HG03135 (cell line): ENCODE measurements around the gene KRT85.
"Not testable (repeated sequence)": the region's sequence is repeated elsewhere in the genome, so short reads cannot be mapped to it uniquely, and the experiment has no call there.

ENCODE experiments used
- ATAC-seq: cut with Tn5 transposase; IDR thresholded peaks from one replicate; pipeline ENCODE4 v1.9.1; 2021; ENCODE audit warnings: mild to moderate bottlenecking, moderate library complexity; ENCODE audit not compliant: unreplicated experiment

Gene KRT85

GRCh38 chr12:52350786-52351185, 16.5 kb downstream of the KRT85 start:
- no peak for ATAC-seq

DNA sequence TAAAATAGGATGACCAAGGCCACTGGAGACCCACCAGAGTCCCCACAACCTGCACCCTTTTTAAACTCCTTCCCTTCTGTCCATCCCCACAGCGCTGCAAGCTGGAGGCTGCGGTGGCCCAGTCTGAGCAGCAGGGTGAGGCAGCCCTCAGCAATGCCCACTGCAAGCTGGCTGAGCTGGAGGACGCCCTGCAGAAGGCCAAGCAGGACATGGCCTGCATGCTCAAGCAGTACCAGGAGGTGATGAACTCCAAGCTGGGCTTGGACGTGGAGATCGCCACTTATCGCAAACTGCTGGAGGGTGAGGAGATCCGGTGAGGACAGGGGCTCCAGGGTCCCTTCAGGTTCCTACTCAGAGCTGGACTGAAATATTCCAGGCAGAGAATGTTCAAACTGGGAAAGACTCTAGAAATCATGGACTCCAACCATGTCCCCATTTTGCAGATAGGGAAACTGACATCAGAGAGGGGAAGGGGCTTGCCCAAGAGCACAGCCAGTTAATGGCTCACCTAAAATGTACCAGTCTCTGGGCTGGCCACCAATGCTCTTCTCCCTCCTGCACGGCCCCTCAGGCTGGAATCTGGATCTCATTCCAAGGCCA, 17.2 kb downstream of the KRT85 start:
- ATAC-seq, result no peak

DNA sequence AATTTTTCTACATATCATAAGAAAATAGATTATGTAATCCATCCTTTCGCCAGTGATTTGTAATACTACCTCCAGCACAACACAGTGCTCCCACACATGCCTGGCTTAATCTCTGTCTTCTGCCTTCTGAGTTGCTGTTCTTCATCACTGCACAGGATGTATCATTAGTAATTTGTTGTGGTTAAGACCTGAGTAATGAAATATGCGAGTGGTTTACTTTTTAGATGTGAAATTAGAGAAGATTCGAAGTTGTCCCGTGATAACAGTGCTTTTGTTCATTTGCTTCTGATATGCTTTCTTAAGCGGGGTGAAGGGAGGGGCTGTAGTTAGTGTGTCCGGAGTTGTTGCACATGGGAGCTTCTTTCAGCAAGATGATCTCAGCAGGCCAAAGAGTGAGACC, 18.1 kb downstream of the KRT85 start:
- ATAC-seq, result no peak

GRCh38 chr12:52347551-52348510, 19.4 kb downstream of the KRT85 start:
- no peak for ATAC-seq

GRCh38 chr12:52347016-52347415, 20.3 kb downstream of the KRT85 start:
- no peak for ATAC-seq

GRCh38 chr12:52346593-52346992, 20.7 kb downstream of the KRT85 start:
- ATAC-seq, result no peak

DNA sequence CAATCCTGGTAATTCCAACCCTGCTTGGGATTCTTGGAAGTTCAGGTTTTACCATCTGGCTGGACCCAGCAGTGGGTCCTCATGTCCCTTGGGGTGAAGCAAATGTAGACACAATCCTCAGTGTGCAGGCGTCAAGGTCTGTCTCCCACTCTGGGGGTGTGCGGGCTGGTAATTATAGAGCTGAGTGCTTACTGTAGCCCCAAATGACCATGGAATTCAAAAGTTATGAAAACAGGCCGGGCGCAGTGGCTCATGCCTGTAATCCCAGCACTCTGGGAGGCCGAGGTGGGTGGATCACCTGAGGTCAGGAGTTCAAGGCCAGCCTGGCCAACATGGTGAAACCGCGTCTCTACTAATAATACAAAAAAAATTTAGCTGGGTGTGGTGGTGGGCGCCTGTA, 22.2 kb downstream of the KRT85 start:
- not testable (repeated sequence) for ATAC-seq

GRCh38 chr12:52344111-52344510, 23.2 kb downstream of the KRT85 start:
- no peak for ATAC-seq

GRCh38 chr12:52343550-52343949, 23.7 kb downstream of the KRT85 start:
- no peak for ATAC-seq

DNA sequence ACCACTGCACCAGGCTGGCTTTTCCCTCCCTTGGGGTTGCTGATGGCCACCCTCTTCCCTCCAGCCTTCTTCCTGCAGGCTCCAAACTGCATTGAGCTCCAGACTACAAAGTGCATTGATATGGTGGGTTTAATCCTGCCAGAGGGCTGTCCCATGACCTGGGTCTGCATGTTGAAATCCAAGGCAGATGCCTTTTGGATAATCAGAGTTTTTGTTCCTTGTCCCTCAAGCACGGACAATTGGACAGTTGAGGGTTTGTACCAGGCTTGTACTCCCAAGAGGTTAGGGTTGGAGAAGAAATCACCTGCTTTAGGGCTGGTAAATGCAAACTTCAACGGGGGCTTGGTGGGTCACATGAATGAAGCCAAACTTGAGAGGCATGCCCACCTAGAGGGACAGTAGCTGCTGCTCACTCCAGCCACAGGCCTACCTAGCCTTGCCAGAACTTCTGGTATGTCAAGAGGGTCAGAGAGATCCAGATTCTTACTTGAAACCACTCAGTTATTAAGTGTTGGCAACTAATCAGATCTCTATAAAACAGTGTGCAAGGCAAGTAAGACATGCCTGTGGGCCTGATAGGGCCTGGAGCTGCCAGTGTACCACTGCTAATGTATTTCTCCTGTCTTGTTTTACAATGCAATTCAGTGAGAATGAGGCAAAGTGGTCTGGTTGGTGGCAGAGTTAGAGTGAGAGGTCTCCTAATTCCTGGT, 24.3 kb downstream of the KRT85 start:
- ATAC-seq, result no peak

GRCh38 chr12:52341066-52341580, 26.2 kb downstream of the KRT85 start:
- ATAC-seq, result no peak

GRCh38 chr12:52338241-52338960, 28.9 kb downstream of the KRT85 start:
- no peak for ATAC-seq

DNA sequence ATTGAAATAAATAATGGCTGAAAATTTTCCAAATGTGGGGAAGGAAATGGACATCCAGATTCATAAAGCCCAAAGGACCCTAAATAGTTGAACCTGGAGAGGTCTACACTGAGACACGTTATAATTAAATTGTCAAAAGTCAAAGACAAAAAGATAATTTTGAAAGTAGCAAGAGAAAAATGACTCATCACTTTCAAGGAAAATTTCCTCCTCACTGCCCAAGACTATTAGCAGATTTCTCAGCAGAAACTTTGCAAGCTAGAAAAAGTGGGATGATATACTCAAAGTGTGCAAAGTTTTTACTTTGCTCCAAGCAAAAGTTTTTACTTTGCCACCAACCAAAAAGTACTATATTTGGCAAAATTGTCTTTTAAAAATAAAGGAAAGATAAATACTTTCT, 30.2 kb downstream of the KRT85 start:
- no peak for ATAC-seq

DNA sequence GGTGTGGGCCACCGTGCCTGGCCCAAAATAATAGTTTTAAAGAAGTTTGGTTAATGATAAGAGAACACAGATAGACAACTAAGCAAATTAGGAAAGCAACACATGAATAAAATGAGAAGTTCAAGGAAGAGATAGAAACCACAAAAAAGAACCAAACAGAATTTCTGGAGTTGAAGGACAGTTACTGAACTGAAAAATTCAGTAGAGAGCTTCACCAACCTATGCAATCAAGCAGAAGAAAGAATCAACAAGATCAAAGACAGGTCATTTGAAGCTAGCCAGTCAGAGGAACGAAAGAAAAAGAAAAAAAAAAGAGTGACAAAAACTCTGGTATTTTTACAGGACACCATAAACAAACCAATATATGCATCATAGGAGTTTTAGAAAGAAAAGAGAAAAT, 30.6 kb downstream of the KRT85 start:
- no peak for ATAC-seq

DNA sequence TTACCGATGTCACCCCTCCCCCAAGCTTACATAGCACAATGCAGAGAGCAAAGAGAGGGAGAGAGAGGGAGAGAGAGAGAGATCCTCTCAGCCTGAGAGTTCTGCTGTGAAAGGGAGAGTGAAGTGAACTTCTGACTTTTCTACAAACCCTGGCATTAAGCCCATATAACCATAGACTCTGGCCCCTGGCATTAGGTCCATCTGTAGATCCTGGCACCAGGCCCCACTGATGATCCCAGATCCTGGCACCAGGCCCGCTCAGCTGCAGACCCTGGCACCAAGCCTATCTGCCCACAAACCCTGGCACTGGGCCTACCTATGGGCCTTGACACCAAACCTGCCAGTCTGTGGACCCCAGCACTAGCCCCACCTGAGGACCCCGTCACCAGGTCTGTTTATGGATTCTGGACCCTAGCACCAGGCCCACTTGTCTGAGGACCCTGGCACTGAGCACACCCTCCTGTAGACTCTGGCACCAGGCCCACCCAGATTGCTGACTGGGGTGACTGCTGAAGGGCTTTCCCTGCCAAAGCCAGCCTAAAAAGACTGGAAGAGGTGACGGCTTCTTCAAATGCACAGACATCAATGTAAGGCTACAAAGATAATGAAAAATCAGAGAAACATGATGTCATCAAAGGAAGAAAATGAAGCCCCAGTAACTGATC, 31.6 kb downstream of the KRT85 start:
- no peak for ATAC-seq

DNA sequence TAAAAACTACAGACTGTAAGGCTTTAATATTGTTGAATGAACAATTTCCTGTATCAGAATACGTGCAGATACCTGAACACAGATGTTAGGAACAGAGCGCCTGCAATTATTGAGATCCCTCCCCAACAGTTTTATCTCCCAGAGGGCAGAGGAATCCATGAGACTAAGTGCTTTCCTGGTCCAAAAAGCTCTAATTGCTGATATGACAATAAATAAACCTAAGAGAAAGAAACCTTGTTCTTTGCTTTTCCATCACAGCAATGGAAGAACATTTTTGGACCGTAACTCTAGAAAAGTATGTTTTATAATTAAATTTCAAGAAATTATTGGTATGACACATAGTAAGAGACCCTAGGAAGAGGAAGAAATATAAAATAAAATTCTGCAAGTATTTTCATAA, 33.1 kb downstream of the KRT85 start:
- ATAC-seq, result no peak

DNA sequence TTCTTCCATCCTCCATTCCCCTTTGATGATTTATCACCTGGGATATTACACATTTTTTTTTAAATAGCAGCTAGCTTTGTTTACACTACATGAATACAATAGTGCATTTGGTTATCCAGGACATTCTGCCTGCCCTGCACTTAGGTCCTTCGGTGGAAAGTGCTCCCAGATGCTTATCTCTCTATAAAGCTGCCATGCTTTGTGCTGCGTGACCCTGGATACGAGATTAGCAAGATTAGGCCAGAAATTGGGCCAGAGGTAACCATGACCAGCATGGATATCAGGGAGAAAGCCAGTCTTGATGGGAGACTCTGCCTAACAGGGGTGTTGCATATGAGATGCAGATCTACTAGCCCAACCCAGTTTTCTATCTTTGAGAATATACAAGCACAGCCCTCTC, 34.0 kb downstream of the KRT85 start:
- no peak for ATAC-seq

DNA sequence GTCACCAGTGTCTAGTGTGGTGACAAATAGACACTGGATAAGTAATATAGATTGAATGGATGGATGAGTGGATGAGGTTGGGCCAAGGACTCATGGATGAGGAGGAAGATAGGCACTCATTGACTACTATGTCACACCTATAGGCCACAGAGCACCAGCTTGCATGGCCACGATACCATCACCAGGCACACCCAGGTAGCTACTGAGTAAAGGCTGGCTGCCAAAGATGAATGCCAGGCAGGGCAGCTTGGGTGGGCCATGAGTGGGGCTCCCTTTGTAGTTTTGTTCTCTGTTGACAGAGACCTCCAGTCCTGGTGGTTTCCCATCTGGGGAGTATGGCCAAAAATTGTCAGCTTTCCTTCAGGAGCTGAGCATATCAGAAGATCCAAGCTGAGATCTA, 34.9 kb downstream of the KRT85 start:
- ATAC-seq, result no peak

DNA sequence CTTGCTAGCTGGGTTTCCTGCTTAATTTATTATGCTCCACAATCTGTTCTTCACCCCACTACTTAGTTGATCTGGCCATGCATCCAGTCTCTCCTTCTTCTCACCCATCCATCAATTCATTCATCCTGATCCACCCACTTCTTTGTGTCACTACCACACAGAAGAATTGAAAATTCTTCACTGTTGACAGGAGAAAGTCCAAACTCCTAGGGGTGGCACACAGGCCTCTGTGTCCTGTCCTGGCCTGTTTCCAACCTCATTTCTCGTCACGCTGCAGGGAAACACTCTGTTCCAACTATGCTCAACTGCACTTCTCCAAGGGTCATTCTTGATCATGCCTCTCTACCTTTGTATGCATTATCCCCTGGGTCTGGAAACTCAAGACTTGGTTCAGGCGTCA, 35.4 kb downstream of the KRT85 start:
- no peak for ATAC-seq

DNA sequence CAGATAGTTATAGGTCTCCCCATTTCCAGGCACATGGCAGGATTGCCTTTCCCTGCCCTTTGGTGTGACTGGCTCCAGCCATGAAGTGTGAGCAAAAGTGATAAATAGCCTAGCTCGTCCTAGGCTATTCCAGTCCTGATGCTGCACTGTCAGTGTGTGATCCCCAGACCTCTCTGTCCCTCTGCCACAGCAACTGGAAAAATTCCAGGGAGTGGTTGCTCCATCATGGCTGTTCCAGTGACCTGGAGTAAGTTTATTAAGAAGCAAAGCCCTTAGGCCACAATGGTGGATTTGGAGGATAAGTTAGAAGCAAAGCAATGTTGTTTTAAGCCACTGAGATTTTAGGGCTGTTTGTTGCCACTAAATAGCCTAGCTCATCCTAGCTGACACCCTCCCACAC, 36.2 kb downstream of the KRT85 start:
- ATAC-seq, result no peak
